GM11168 (cell line): ENCODE data around the gene TTR.

ENCODE experiments used
- in situ Hi-C: fragments of 300-500 bp; cut with MboI; formaldehyde crosslinking; loops from one replicate; pipeline ENCODE4 v1.12.0; 2022; ENCODE audit warnings: low sequenced_read_pairs; ENCODE audit not compliant: unreplicated experiment

The TTR gene

GRCh38 chr18:31646332-31647126, 54.9 kb downstream of the TTR start:
- in situ Hi-C loops: no loop called here

DNA sequence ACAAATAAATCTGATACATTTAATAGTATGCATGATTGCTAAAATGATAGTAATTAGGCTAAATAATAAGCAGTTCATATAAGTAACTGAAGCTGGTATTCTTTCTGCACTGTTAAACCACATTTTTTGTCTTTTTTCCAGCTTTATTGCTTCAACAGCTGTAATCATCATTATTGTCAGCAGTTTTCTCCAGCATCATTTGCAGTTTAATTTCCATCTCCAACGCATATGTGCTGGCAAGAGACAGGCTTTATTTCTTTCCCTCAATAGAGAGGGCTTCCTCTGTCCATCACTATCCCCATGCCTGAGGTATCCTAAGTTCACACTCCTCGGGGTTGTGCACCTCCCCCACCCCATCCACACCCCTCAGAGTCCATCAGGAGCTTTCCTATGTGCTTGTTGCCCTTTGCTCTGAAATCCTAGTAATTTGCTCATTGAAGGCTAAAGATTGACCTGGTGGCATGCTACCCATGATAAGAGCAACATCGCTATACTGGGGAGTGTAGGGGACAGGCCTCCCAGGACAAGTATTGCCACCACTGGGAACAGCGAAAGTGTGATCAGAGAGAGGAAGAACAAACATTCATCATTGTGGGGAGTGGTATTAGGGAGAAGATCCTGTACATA, 55.6 kb downstream of the TTR start:
- in situ Hi-C loops: no loop called here
